NCI-H146 treated with DMSO at 0.1 percent for 48 hours (cell line): ENCODE results near the gene TMEM9.

Experiments used
- DNase-seq: peaks from one replicate; lab custom pipeline; 2025; ENCODE audit not compliant: unreplicated experiment; lab: John Stamatoyannopoulos, UW

Gene TMEM9

DNA sequence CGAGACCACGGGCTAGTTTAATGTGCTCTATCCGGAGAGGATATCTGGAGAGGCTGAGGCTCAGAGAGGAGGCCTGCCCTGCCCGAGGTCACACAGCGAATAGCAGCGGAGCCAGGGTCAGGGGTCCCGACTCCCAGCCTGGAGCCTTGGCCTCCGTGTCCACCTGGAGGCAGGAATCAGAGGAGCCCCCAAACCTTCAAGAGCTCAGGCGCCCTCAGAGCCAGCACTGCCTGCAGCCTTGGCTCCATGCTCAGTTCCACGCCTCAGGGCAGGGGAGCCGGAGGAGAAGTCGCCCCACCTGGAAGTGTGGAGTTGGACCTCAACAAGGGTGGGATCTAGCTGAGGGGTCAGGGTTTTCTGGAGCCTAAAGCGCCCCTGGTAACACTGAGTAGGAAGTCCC, 25.3 kb downstream of the TMEM9 start:
- no peak for DNase-seq

DNA sequence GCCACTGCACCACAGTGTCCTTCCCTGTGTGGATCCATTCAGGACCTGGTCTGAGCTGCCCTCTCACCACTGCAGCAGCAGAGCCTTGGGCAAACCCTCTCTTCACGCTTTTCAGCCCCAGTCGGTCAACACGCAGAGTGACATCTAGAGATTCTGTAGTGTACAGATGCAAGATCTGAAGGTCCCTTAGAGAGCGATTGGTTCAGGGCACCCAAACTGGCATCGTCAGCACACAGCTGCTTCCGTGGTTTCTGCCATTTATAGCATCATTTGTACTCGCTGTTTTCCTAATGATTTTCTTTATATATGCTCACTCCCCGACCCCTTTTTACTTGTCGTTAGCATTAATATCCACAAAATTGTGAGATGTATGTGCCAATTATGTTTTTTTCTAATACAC, 25.8 kb downstream of the TMEM9 start:
- DNase-seq = no peak

DNA sequence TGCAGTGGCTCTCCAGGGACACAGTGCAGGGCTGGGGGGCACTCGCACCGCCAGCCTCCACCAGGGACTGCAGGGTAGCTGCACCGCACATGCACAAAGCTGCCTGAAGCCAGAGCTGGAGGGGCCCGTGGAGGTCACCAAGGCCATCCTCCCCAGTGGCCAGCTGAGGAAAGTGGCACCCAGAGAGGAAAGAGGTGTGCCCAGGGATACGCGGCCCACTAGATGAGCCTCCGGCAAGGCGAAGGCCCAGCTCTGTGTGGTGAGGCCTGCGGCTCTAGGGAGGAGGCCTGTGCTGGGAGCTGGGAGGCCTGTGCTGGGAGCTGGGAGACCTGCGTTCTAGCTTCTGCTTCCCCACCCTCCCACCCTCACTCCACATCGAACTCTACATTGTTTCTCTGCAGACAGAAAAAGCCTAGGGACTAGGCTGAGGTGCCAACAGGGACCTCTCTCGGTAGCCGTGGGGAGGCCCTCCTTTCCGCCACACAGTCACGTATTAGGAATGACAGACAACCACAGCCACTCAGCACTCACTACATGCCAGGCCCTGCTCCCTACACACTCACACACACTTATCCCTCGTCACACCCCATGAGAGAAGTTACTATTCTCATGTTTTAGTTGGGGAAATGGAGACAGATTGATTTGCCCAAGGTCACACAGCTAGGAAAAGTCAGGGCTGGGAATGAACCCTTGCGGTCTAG, 26.4 kb downstream of the TMEM9 start:
- no peak for DNase-seq

DNA sequence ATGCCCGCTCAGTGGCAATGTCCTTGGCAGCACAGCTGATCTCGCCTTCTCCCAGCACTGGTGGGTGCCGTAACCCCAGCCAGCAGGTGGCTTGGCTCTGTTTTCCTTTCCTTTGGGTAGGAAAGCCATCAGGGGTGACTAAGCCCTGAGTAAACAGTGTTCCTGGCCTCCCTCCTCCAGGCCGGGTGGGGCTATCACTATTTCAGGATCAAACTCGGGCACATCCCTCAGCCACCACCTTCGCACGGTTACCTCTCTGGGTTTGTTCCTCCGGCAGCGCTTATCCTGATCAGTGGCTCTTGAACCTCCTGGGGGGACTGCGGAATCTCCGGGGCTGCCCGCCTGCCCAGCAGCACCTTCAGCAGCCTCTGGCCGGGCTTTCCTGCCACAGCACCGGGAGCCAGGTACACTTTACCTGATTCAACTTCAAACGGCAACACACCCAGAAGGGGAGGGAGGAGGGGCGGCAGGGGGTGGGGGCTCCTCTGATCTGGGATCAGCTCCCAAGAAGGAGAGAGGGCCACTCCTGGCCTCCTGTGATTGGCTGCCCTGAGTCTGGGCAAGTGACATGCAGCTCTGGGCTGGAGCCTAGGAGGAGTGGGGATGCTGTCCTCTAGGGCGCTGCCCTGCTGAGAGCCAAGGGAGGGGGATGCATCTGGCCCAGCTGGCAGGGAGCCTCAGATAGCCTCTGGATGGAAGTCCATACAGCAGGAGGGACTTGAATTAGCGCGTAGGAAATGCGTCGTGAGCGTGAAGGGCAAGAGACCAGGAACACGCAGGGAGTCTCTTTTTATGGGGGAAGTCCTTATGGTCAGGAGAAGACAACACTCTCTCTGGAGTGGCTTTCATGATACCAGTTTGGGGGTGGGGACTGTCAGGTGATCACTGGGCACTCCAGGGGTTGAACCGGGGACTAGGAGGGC, 27.2 kb downstream of the TMEM9 start, which contains the start of gene ASCL5:
ASCL5 (minus strand) TSS at position 353 of the 923 bp plus-strand sequence. CDS start 11,812 bp downstream, outside the sequence.
- DNase-seq = peak; percentile 28

DNA sequence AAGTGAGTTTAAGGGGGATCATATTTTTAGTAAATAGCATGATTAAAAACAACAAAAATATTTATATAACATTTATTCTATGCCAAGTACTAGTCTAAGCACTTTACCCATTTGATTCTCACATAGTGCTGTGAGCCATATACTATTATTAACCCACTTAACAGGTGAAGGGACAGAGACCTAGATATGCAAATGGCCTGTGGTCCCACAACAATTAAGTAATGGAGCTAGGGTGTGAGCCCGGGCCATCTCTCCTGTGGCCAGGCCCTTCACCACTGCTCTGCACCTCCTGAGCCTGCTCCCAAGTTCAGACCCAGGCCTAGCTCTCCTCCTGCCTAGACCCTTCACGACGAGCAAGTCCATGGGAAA, 27.8 kb downstream of the TMEM9 start:
- no peak for DNase-seq

DNA sequence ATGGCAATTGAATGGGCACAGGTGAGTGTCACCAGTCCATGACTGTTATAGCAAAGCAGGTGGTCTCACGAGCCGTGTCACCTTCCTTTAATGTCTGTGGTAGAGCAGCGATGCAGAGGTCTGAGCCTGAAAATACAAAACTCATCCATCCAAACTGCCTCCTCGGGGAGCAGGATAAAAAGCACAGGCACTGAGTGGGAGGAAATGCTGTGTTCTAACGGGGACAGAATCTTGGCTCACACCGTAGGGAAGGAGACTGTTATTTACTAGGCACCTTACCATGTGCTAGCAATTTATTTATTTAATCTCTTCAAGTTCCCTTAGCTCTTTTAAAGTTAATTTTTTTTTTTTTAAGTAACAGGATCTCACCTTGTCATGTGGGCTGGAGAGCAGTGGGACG, 28.5 kb downstream of the TMEM9 start:
- DNase-seq = no peak

DNA sequence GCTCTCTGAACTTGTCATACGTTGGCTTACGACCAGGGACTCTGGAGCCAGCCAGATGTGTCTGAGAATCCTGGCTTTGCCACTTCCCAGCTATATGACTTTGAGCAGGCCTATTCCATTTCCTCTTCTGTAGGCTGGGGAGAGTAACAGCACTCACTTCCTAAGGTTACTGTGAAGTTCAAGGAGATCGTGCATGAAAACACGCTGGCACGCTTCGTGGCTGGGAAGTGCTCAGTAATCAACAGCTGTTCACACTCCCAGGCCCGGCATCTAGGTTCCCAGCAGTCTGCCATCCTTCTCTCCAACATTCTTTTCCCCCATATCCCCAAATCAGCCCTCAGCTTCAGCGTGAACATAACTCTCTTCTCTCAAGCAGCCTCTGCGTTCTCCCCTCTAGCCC, 29.3 kb downstream of the TMEM9 start:
- DNase-seq = no peak

DNA sequence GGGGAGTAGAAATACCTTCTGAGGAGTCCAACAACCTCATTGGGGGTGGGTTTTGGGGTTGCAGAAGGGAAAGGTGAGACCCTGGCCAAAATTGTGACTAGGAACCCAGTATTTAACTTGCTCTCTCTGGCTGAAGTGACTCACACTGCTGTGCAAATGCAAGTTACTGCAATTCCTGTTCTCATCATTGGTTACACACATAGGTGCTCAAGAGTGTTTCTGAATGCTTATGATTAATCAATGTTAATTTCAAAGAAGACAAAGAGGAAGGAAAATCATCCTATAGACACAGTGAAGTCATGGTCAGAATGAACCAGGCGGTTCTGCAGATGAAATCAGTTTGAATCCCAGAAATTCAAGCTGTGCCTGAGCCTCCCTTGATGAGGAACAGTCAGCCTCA, 30.4 kb downstream of the TMEM9 start:
- DNase-seq = no peak

DNA sequence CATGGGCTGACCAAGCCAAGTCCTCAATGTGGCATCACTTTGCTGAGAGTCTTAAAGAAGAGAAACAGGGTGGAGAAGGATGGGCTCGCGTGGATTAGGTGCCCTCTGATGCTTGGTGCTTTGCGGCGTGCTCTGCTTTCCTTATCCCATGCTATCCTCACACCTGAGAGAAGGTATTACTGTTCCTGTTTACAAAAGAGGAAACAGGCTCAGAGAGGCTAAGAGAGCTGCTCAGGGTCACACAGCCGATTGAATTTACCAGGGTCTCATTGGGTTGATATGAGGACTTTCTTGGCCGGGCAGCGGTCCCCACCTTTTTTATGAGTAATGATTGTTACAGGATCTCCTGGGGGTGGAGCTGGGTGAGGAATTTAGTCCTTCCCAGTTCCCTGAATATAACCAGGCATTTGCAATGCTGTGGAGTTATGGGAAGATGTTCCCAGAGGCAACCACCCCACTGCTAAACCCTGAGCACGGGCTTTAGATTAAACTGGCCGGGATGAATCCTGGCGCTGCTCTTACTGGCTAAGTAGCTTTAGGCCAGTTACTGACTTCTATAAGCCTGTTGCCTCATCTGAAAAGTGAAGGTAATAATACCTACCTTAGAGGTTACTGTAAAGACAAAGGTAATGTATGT, 31.8 kb downstream of the TMEM9 start:
- DNase-seq = no peak

DNA sequence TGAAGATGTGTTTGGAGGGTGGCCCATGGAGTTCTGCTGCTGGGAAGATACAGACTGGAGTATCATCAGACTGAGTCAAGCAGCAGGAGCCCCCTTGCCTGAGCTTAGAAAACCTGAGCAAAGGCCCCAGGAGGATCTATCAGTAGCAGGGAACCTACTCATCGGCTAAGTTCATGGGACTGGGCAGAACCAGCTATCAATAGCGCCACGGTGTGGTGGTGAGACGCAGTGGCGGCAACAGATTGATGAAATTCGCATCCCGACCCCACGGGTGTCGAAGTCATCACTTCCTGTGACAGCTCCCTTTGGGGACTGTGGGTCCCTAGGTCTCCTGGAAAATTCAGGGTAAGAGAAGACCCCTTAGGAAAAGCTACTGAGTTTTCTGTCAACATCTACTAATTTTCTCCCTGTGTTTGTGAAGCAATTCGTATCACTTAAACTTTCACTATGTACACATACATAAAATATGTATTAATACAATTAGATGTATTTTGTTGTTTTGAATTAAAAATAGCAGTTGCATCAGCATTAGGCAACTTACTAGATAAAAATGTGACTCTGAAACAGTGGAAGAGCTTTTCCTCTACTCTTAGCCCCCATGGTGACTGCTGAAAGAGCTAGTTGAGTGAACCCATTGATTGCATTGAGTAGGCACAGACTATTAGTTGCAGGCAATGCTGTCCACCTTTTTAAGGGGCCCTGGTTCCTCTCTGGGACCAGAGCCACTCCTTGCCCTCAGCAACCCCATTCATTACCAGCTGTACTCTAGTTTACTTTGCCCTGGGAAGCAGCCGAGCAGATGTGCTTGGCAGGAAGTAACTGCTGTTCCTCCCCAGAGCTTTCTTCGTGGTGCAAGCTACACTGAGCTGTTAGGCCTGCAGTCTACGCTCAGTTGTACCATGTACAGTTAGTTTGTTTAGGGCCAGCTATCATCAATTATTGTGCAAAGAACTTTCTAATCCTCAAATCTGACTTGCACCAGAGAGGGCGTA, 34.8 kb downstream of the TMEM9 start:
- peak; percentile 3 for DNase-seq

DNA sequence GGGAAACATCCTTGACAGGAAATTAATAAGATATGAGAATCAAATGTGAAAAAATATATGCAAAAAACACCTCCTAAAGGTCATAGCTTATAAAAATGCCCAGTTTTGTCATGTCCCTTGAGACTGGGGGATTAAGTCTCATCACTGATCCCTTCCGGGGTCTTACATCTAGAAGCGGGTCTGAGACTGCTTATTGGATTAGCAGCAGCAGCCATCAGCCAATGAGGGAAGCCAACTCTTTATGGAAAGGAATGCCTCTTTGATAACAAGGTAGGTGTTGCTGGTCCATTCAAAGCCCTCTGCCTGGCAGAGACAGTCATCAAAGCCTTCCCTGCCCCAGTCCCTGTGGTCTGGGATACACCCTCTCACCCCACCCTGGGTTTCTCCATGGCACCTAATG, 38.2 kb downstream of the TMEM9 start:
- DNase-seq = no peak

DNA sequence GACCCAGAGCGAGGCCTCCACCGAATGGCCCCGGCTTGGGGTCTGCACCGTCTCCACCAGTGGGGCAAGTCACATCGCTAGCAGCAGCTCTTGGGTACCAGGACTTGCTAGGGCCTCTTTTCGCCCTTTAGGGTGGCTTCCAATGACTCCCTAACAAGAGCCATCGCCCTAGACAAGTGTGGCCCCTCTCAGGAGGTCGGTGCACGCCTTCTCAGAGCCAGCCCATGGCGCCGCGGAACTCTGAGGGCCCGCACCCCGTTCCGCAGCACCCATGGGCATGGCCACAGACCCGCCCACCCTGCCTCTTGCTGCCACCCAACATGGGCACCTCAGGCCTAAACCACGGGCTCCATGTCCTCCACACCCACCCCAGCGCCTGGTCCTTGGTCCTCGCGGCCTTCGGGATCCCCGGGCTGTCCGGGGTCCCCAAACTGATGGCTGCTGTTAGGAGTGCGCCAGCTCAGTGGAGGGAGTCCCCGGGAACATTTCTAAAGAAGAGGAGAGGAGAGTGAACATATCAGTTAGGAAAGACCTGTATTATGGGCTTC, 38.8 kb downstream of the TMEM9 start:
- DNase-seq = no peak

DNA sequence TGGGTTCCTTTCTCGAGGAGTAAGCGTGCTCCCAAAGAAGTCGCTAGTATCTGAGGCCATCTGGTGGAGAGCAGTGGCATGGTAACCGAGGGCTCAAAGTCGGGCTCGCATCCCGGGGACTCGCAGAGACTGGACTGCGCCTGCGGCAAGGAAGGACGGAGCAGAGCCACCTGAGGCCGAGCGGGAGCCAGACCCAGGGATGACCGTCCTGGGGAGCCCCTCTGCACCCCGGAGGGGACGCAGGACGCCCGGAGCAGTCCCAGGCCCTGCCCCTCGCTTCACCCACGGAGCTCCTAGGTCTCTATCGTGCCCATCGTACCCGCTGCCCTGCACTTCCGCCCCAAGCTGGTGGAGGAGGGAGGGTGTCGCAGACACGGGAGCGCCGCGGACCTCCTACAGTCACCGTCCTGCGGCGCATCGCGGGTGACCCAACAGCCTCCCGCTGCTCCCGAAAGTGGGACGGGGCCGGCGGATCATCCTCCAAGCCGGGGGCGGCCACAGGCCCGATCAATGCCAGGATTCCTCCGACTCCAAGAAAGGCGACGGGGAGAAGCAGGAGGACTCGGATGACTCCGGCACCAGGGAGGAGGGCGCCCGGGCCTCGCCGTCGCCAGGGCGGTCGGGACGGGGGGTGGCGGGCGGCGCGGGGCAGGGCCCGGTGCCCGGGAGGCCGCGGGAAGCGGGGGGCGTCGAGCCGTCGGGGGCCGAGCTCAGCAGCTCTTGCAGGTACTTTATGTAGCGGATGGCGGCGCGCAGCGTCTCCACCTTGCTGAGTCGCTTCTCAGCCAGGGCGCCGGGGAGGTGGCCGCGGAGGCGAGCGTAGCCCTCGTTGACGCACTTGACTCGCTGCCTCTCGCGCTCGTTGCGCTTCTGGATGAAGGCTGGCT, 39.8 kb downstream of the TMEM9 start:
- peak; percentile 87 for DNase-seq

DNA sequence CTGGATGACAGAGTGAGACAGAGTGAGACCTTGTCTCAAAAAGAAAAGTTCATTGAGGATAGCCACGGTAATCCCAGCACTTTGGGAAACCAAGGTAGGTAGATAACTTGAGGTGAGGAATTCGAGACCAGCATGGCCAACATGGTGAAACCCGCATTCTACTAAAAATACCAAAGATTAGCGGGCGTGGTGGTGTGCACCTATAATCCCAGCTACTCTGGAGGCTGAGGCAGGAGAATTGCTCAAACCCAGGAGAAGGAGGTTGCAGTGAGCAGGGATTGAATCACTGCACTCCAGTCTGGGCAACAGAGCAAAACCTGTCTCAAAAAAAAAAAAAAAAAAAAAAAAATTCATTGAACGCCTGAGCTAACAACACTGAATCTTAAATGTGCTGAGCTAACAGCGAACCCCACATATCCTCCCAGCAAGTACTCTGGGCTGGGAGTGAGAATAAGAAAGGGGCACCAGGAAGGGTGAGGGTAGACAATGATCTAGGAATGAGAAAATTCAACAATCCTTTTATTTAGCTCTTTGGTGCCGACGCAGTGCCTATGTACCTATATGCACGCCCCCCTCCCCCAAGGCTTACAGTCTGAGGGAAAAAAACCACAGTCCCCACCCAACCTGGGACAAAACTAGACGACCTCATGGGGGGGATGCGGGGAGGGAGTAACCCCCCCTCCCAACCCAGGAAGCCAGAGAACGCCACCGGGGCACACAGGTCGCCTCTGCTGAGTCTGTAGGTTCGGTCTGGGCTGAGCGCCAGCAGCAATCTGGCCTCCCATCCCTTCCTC, 40.6 kb downstream of the TMEM9 start:
- no peak for DNase-seq

DNA sequence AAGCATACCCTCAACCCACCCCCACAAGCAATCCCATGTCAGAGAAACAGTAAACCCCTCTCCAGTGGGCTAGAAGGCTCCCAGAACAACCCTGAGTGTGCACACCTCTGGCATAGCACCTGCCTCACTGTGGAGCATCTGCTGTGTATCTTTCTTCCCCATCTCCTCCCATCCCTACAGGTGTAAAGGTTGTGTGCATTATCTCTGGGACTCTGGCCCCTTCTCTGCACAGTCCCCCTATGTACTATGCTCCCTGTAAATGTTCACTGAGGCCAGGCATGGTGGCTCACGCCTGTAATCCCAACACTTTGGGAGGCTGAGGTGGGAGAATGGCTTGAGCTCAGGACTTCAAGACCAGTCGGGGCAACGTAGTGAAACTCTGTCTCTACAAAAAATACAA, 41.3 kb downstream of the TMEM9 start:
- DNase-seq = no peak

DNA sequence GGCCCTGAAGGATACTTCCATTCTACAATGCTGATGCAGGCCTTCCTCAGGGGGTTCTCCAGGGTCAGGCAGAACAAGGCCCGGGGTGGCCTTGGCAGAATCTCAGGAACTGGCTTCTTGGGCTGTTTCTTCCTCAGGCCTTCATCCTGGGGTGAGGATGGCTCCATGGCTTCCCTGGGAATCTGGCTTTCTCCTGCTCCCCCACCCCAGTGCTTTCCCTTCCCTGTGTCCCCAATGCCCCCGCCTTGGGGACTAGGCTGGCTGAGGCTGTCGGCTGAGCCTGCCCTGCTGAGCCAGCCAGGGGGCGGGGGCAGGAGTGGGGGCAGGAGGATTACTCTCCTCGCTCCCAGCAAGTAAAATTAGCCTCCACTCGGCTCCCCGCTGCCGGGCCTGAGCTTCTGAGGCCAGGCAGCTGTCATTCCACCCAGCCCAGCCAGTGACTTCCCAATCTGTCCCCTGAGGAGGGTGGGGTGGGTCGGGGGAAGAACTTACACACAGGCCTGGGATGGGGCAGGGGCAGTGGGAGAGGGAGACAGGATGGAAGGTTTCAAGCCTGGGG, 42.0 kb downstream of the TMEM9 start, which contains the start of gene CACNA1S:
CACNA1S (minus strand) TSS at position 254 of the 559 bp plus-strand sequence; CDS start at position 167, 87 bp downstream.
- DNase-seq = no peak

DNA sequence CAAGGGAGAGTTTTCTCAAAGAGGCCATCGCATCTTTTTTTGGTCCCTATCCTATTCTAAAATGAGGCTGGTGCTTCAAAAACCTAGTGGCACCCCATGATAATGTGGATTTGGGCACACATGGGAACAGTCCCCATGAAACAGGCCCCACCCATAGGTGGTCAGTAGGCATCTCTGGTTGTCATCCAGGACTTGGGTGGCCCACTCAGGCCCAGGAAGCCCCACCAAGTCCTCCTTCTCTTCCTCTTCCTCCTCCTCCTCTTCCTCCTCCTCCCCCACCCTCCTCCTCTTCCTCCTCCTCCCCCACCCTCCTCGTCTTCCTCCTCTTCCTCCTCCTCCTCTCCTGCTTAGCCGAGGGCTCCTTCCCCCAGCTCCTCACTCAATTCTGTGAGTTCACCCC, 42.6 kb downstream of the TMEM9 start:
- DNase-seq = no peak

DNA sequence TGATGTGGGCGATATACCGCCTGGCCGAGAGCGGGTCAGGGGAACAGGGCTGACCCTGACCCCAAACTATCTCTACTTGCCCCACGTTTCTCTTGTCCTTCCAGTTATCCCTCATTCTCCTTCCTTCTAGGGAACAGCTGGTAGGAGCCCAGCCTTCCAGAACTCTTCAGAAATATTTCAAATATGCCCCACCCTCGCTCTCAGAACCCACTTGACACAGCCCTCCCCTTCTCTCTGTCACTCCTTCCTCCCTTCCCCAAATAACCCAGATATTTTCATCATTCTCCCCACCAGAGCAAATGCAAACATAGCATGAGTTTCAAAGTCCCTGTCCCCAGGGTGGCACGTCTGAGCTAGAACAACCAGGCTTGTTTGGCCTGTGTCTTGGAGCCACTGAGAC, 43.1 kb downstream of the TMEM9 start:
- no peak for DNase-seq
